Suppressor macrophage treated with lipopolysaccharide for 1 hour (primary cell): ENCODE measurements around the gene DIP2C.
"Not testable (repeated sequence)": the region's sequence is repeated elsewhere in the genome, so short reads cannot be mapped to it uniquely, and the experiment has no call there.

ENCODE experiments used
- DNase-seq, 3 donors: peaks; one replicate each; pipeline ENCODE4 v3.0.0-alpha.2; 2020 to 2022

The DIP2C gene

DNA sequence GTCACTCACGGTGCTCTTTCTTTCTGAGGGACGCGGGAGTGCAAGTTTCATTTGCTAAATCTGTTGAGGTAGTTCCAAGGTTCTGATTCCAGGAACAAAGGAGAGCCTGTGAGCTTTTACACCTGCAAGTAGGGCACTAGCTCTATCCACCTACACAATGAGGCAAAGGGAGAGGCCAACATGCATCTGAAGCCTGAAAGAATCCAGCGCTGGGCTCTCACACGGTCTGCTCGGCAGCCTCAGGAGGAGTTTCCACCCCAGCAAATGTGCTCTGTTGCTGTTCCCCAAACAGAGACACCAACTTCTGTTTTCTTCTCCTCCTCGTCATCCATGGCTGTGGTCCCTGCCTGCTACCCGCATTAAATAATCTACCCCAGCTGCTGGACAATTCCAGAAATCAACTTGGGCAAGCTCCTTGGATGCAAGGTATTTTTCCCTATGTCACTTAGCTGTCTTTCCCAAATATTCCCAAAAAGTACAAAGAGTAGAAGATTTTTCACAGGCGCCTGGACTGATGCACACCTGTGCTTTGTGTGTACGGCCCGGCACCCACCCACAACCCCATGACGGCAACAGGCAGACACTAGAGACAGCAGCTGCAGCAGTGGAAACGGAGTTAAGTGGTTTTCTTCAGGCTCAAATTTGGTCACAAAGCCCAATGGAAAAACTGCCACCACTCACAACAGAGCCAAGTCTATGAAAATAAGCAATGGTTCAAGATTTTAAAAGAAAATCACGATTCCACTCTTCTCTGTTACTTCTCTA, 377.4 kb downstream of the DIP2C start:
- DNase-seq: no peak

DNA sequence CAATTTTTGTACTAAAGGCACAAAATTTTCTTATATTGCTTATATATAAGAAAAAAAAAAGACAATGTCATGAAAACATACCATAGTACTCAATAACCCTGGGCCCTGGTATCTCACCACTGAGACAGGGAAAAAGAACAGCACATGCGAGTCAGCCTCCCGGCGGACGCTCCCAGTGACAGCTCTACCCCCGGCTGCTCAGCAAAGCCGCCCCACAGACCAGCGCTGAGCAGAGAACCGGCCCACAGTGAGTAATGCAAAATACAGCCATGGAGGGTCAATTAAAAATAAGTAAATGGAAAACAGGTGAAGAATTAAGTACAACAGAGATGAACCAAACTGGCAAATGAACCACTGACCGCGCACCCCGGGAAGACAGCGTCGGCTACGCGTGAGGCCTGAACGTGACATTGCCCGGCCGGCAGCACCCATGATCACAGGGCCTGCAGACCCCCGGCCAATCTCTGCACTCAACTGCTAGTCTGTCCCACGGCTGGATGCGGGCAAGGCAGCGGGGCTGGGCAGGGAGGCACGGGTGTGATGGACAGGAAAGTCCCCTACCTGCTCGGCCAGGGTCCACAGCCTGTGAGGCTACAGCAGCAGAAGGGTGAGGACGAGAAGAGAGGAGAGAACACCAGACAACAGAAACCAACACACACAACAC, 378.4 kb downstream of the DIP2C start:
- DNase-seq: no peak

DNA sequence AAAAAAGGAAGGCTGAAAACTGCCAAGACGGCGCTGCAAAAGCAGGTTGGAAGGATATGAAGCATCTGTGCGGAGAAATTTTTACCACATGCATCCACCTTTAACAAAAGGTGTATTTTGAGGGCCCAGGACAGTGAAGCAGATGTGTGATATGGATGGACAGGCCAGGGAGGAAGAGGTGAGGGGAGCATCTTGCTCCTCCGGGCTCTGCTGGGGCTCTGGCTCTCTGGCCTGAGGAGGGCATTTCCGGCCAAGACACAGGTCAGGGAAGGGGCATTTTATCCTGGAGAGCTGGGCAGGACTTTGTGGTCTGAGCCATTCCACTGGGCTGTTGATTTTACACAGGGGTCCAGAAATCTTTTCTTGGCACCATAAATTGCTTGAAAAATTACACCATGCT, 379.1 kb downstream of the DIP2C start:
- no peak for DNase-seq

DNA sequence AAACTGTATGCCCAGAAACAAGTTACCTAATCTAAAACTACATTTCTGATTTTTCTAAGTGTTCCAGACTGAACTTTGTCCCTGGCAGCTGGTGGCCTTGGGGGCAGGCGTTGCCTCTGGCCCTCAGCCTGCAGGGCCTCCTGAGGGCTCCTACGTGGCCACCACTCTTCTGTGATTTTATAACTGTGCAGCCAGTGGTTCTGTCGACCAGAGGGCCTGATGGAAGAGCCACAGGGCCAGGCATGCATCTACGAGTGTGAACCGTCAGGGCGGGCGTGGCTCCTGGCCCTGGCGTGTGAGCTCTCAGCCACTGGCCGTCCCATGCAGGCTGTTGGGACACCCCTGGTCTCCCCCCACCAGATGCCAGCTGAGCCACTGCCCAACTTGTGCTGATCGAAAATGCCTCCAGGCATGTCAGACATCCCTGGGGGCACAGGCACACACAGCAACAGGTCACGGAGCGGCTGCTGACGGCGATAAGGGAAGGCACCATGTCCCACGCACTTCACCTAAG, 380.8 kb downstream of the DIP2C start:
- no peak for DNase-seq

DNA sequence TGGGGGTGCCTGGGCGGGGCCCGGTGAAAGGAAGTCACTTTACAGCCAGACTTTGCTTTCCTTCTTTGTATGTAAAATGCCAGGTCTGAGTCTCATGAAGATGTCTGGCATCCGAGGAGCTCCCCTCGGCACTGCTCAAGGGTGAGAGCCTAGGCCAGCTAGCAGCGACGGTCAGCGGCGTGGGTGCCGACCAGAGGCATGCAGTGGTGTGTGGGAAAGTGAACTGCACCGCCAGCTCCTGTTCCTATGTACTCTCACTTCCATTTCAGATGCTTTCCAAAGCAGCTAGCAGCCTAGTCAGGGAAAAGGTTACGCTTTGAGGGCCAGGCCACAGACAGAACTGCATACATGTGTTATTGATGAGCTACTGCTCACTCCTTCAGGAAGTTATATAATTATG, 381.4 kb downstream of the DIP2C start:
- DNase-seq: no peak

DNA sequence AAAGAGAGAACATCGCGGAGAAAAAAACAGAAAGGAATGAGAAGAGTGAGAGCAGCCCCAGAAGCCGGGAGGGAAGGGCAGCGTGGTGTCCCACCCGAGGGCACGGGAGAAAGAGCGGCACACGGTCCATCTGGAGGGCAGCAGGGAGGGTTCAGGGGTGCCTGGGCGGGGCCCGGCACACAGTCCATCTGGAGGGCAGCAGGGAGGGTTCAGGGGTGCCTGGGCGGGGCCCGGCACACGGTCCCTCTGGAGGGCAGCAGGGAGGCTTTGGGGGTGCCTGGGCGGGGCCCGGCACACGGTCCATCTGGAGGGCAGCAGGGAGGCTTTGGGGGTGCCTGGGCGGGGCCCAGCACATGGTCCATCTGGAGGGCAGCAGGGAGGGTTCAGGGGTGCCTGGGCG, 381.8 kb downstream of the DIP2C start:
- DNase-seq: no peak

DNA sequence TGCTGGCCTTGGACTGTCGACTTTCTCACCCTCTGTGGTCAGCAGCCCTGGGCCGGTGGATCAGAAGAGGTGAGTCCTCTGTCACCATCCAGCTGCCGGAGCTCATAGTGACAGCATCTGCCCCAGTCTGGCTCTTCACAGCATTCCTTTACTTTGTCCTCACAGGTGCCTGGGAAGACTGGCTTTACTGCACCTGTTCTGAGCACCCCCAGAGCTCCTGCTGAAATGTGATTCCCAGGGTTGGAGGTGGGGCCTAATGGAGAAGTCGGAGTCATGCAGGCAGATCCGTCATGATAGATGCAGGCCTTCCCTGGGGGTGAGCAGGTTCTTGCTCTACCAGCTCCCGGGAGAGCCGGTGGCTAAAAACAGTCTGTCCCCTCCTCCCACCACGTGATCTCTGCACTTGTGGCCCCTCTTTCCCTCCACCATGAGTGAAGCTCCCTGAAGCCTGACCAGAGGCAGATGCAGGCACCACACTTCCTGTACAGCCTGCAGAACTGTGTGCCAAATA, 382.7 kb downstream of the DIP2C start:
- no peak for DNase-seq

DNA sequence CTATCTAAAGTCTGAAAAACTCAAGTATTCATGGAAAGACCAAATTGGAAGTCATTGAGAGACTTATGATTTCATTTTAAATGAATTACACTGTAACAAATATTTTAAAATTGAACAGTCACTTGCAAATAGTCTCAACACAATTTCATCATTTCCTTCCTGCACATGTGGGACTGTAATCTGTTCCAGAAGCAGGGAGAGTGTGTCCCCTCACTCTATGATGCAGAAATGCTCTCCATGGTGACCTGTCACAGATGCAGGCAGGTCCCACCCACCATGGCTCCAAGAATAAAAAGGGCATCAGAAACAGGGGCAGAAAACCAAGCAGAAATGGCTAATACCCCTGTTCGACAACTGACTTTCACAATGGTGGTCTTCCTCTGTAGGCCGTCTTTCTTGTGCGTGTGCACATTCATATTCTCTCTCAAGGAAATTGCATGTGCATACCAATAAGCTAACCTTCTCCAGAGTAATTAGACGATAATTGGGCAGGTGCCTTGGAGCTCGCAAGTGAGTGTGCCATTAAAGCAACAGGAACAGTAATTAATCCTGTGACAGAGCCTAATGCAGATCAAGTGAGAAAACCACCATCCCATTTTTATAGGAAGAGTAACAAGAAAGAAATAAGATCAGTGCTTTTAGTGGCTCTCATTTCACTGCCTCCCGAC, 383.3 kb downstream of the DIP2C start:
- DNase-seq: no peak

DNA sequence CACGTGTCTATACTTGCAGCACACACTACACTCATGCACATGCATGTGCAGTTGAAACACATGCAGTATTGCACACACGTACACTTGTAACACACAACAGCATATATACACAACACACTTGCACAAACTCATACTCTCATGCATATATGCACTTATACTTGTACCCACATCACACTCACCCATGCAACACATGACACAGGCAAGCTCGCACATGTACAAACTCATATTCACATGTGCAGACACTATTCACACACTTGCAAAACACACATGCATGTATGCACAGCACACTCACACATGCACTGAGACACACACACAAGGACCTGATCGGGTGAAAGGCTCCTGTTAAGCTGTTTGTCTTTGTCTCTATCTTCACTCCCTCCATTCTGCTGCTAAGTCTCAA, 384.4 kb downstream of the DIP2C start:
- DNase-seq: no peak

DNA sequence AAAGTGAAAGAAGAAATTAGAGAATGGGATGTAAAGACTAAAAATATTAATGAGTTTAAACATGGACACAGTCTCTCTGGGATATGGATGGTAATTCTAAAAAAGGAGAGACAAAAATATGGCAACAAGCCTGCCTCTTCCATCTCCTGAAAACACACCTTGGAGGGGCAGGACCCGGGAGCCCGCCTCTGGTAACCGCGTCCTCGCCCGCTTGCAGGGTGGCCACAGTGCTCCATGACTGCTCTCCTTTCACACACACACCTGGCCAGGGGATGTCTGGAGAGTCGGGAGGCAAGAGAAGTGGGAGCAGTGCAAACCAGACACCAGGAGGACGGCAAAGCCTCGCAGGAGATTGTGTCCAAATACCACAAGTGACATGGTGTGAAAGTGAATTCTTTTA, 387.9 kb downstream of the DIP2C start:
- DNase-seq: no peak

DNA sequence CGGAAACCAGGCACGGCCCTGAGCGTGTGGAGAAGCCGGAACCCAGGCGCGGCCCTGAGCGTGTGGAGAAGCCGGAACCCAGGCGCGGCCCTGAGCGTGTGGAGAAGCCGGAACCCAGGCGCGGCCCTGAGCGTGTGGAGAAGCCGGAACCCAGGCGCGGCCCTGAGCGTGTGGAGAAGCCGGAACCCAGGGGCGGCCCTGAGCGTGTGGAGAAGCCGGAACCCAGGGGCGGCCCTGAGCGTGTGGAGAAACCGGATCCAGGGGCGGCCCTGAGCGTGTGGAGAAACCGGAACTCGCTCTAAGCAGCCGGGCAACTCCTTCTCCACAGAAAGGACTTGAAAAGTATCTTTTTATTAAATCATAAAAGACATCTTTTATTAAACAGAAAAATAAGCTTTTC, 388.9 kb downstream of the DIP2C start:
- DNase-seq: not testable (repeated sequence)

DNA sequence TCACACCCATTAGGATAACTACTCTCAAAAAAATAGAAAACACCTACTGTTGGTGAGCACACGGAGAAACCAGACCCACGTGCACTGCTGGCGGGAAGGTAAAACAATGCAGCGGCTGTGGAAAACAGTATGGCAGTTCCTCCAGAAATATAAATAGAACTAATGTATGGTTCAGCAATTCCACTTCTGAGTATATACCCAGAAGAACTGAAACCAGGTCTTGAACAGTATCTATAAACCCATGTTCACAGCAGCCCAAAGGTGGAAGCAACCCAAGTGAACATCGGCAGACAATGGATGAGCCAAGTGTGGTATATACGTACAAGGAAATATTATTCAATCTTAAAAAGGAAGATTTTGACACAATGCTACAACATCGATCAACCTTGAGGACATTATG, 389.5 kb downstream of the DIP2C start:
- DNase-seq: no peak

DNA sequence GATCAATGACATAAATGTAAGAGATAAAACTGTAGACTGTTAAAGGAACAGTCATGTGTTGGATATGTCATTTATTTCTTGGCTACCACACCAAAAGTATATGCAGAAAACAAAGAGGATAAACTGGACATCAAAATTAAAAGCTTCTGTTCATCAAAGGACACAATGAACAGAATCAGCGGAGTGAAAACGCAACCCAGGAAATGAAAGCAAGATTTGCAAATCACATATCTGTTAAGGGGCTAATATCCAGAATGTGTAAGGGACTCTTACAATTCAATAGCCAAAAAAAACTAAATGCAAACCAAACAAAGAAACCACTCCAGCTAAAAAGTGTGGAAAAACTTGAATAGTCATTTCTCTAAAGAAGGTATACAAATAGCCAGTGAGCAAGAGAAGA, 390.0 kb downstream of the DIP2C start:
- DNase-seq: no peak

DNA sequence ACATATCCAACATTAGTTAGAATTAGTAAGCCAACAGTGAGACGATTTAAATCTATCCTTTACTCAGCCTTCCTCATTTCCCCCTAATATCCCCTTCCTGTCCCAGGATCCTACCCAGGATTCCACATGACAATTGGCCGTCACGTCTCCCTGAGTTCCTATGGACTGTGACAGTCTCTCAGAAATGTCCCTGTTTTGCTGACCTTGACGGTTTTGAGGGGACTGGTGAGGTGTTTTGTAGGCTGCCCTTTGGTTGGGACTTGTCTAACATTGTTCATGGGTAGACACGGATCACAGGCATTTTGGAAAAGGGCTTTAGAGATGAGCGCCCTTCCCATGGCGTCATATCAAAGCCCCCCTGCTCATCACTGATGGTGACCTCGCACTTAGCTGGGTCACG, 391.4 kb downstream of the DIP2C start:
- DNase-seq: no peak

DNA sequence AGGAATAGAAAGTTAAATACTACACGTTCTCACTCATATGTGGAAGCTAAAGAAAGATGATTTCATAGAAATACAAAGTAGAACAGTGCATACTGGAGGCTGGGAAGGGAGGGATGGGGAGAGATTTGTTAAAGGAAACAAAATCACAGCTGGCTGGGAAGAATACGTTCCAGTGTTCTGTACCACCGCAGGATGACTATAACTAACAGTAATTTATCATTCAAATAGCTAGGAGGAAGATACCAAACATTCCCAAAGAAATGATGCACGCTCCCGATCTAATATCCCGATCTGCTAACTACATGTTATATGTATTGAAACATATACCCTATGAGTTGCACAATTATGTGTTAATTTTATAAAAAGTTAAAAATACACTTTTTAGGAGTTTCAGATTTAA, 391.9 kb downstream of the DIP2C start:
- DNase-seq: no peak

DNA sequence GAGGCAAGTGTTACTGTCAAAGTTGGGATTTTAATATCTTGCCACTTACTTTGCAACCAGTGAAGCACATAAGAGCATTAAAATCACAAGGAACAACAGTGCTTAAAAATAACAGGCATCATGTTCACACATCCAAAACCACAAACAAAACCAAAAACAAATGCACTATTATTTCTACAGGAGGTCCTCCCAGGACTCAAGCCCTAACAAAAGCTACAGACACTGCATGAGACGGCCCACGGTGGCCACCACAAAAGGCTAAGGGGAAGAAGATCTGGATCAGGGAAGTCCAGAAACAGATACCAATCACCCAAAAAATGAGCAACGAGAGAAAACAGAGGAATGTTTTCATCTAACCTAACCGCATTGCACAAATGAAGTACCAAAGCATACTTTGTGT, 395.8 kb downstream of the DIP2C start:
- DNase-seq: no peak

DNA sequence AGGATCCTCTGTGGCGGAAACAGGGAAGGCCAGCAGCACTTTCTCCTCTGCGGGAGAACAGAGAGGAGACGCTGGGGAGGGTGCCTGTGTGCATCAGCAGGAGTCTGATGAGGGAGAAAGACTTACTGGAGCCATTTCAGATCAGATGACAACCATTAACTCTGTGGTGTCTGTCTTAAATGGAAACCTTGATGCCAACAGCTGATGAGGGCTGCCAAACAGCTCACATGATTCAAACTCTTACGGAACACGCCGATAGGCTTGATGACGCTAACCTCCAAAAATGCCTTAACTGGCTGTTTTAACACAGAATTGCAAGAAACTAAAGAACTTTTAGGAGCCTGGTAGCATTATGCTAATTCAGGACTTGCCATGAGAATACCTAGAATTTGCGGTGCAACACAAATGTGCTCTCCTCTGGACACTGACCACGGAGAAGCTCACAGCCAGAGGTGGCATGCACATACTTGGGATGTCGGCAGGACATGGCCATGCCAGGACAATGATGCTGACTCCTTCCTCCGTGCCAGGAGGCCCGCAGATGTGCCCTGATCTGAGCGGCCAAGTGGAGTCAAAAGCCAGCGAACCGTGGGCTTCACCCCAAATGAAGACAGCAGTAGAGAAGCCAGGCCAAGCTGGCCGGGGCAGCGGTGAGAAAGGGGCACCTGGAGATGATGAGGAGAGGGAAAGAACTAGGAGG, 399.3 kb downstream of the DIP2C start:
- no peak for DNase-seq

DNA sequence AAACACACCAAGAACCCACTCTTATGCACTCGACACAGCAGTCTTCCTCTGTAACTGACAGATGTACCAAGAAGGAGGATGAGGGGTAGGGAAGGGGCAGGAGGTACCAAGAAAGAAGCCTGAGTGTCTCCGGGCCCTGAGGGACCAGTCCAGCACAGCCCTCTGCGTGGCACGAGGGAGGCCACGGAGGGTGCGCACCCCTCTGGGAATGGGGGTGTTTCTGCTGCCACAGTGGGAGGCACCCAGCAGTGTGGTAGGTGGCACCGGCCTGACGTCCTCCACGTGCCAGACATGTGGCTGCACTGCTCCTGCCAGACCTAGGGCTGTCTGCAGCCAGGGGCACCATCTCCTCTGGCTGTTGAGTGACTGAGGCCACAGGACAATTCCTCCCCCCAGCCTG, 399.9 kb downstream of the DIP2C start:
- no peak for DNase-seq

DNA sequence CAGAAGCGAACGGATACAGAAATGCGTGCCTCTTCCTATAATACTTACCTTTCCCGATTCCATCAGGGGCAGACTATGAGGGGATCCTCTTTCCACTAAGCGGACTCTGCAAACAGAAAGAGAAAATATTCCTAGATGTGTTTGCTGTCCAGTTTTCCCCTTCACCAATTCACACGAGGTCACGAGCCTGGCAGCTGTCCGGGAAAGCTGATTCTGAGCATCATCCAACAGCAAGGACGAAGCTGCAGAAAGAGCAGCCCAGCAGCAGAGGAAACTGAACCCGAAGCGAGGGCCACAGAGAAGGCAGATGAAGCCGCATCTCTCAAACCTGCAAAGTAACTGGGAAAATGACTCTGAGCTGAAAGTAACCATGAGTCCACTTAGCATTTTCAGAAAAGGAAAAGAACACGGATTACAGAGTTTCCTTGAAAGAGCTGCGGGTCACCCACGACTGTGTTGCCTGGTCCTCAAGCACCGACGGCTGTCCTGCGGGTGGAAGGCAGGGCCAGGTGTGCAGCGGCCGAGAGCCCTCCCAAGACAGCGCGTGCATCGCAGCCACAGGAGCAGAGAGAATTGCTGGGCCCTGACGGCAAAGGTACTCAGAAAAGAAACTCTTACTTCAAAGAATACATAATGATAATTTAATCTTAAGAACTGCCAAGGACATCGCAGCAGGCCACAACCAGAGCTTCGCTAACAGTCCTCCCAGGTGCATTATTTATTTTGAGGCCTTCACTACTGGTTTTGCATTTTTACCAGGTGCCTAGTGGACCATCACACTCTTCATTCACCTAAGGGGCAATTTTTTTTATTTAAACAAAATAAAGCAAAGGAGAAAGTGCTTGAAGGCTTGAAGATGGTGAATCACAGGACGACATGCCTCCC, 400.9 kb downstream of the DIP2C start:
- no peak for DNase-seq

DNA sequence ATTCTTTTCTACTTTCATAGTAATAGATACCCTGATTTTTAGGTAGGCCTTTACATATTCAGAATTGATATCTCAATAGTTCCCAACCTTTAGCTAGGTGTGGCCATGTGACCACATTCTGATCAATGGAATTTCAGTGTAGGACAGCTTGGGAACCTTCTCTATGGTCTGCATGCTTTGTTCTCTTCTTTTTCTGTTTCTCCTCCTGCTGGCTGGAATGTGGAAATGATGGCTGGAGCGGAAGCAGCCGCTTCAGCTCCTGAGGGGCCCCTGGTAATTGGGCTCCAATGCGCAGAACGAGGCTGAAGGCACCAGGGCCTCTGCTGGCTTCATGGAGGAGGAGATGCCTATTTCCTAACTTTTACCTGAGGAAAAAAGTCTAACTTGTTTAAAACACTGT, 401.7 kb downstream of the DIP2C start:
- DNase-seq: no peak

DNA sequence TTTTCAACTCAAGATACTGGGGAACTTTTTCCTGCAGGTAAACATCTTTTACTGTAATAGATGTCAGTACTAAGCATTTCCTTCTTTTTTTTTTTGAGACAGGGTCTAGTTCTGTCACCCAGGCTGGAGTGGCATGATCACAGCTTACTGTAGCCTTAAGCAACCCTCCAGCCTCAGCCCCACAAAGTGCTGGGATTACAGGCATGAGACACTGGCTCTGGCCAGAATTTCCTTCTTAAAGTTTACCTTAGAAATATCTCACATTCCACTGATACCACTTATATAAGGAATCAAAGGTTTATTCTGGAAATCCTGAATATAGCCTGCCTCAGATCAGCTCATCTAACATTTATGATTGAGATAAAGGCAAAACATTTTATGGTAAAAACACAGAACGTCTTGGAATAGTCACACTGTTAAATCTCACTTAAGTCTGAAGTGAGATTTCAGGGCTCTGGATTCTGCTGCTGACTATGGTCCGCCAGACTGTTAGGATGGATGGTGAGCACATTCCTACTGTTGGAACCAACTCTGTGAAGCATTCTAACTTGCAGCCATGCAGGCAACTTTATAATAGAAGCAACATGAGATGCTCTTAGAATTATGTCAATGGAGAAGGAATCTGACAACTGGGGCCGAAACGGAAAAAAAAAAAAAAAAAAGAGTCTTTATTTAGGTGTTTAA, 402.3 kb downstream of the DIP2C start:
- no peak for DNase-seq

DNA sequence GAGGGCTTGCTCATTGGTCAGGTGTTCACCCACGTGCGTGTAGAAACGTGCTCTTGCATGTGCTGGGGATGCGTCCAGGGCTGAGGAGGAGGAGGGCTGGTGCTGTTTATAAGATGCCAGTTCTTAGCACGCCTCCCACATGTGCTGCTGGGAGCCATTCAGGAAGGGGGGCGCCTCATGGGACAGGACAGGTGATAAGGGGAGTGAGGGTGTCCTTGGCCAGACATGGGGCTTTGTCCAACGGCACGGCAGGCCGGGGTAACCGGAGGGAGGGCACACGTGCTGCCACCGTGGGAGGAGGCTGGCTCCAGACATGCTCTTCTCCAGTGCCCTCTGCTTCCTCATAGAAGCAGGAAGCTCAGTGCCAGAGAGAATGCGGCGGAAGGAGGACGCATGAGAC, 404.3 kb downstream of the DIP2C start:
- DNase-seq: no peak
